HepG2 (cell line): ENCODE measurements around the gene CPN1. TPM values are rescaled to one million over a fixed set of nuclear protein-coding genes. Genes with fewer than 3 reads are reported as not detected.
A peak's percentile ranks its signal among the peaks of the same experiment; 100 is the strongest.

Experiments
- BCL3 ChIP-seq: sonication (generic); formaldehyde crosslinking; IDR thresholded peaks from 2 replicates; pipeline ENCODE4 v1.5.1; 2020; ENCODE audit warnings: mild to moderate bottlenecking, missing genetic modification reagents, moderate library complexity
- FOXA1 ChIP-seq, 2 experiments: fragments of 450-650 bp in 1 of 2; sonication (generic) in 1 of 2; formaldehyde crosslinking in 1 of 2; IDR thresholded peaks; 2 replicates each; pipeline versions ENCODE4 v1.4.0 to v1.6.1; 2016 to 2020; ENCODE audit warnings: missing genetic modification reagents in 1 of 2
- FOXA3 ChIP-seq: IDR thresholded peaks from 2 replicates; pipeline ENCODE4 v1.6.1; 2016; ENCODE audit warnings: missing genetic modification reagents, missing compliant biosample characterization
- GMEB2 ChIP-seq: IDR thresholded peaks from 2 replicates; pipeline ENCODE4 v1.6.1; 2016; ENCODE audit warnings: missing biosample characterization, missing genetic modification reagents, low read depth
- GPN1 ChIP-seq: sonication (generic); formaldehyde crosslinking; IDR thresholded peaks from 2 replicates; pipeline ENCODE4 v1.5.1; 2020; ENCODE audit warnings: missing genetic modification reagents, borderline replicate concordance
- HOMEZ ChIP-seq: IDR thresholded peaks from 2 replicates; pipeline ENCODE4 v1.6.1; 2016; ENCODE audit warnings: low read depth
- JARID2 ChIP-seq: sonication (generic); formaldehyde crosslinking; IDR thresholded peaks from 2 replicates; pipeline ENCODE4 v1.8.1; 2023; ENCODE audit warnings: missing genetic modification reagents, inconsistent platforms; ENCODE audit not compliant: insufficient replicate concordance
- KLF16 ChIP-seq, 2 experiments: sonication (generic) in 1 of 2; formaldehyde crosslinking in 1 of 2; IDR thresholded peaks; 2 replicates each; pipeline versions ENCODE4 v1.6.1 to v1.8.0; 2016 to 2023; ENCODE audit warnings: missing genetic modification reagents in 2 of 2, missing compliant biosample characterization in 1 of 2
- KLF6 ChIP-seq: IDR thresholded peaks from 2 replicates; pipeline ENCODE4 v1.8.0; 2016; ENCODE audit warnings: missing biosample characterization, missing genetic modification reagents
- MBNL3 ChIP-seq: fragments of 250-450 bp; sonication (Bioruptor Pico); conservative IDR thresholded peaks from 2 replicates; pipeline ENCODE4 v1.8.0; 2022; ENCODE audit warnings: mild to moderate bottlenecking, inconsistent platforms
- MED13 ChIP-seq: sonication (generic); formaldehyde crosslinking; IDR thresholded peaks from 2 replicates; pipeline ENCODE4 v1.5.0; 2020; ENCODE audit warnings: missing genetic modification reagents
- MIER3 ChIP-seq: IDR thresholded peaks from 2 replicates; pipeline ENCODE4 v1.6.1; 2016; ENCODE audit warnings: missing compliant biosample characterization, borderline replicate concordance
- MTERF4 ChIP-seq: sonication (generic); formaldehyde crosslinking; IDR thresholded peaks from 2 replicates; pipeline ENCODE4 v1.8.0; 2023; ENCODE audit warnings: mild to moderate bottlenecking, missing genetic modification reagents
- MTF1 ChIP-seq: sonication (generic); formaldehyde crosslinking; IDR thresholded peaks from 2 replicates; pipeline ENCODE4 v1.5.0; 2020; ENCODE audit warnings: missing genetic modification reagents
- NKX3-1 ChIP-seq: sonication (generic); formaldehyde crosslinking; IDR thresholded peaks from 2 replicates; pipeline ENCODE4 v1.5.0; 2020; ENCODE audit warnings: missing genetic modification reagents
- PHF5A ChIP-seq: IDR thresholded peaks from one replicate; pipeline ENCODE4 v1.6.1; 2018; ENCODE audit warnings: low read depth, missing genetic modification reagents; ENCODE audit not compliant: unreplicated experiment
- RNF2 ChIP-seq: fragments of 450-650 bp; conservative IDR thresholded peaks from 2 replicates; pipeline ENCODE4 v1.6.1; 2016; ENCODE audit warnings: low read depth
- SNAPC5 ChIP-seq: sonication (generic); formaldehyde crosslinking; IDR thresholded peaks from 2 replicates; pipeline ENCODE4 v1.8.1; 2023; ENCODE audit warnings: mild to moderate bottlenecking, missing genetic modification reagents, borderline replicate concordance
- SP5 ChIP-seq: IDR thresholded peaks from 2 replicates; pipeline ENCODE4 v1.6.1; 2016; ENCODE audit warnings: low read depth, borderline replicate concordance
- TBX3 ChIP-seq: fragments of 450-650 bp; IDR thresholded peaks from 2 replicates; pipeline ENCODE4 v1.6.1; 2017; ENCODE audit warnings: antibody characterized with exemption, mild to moderate bottlenecking, inconsistent platforms, borderline replicate concordance
- TOPORS ChIP-seq: sonication (generic); formaldehyde crosslinking; IDR thresholded peaks from 2 replicates; pipeline ENCODE4 v1.8.0; 2023; ENCODE audit warnings: mild to moderate bottlenecking, missing genetic modification reagents
- ZNF20 ChIP-seq: sonication (generic); formaldehyde crosslinking; IDR thresholded peaks from 2 replicates; pipeline ENCODE4 v1.4.0; 2020; ENCODE audit warnings: mild to moderate bottlenecking, moderate library complexity, missing genetic modification reagents
- ZNF329 ChIP-seq: sonication (generic); formaldehyde crosslinking; IDR thresholded peaks from 2 replicates; pipeline ENCODE4 v1.9.0; 2021; ENCODE audit warnings: low read depth, mild to moderate bottlenecking, missing genetic modification reagents
- ZNF761 ChIP-seq: sonication (generic); formaldehyde crosslinking; conservative IDR thresholded peaks from 2 replicates; pipeline ENCODE4 v1.4.0; 2020; ENCODE audit warnings: mild to moderate bottlenecking, missing genetic modification reagents
- ZSCAN9 ChIP-seq: IDR thresholded peaks from 2 replicates; pipeline ENCODE4 v1.6.1; 2016; ENCODE audit warnings: borderline replicate concordance
- polyA plus RNA-seq, 8 experiments: library from polyadenylated mRNA; depleted of rRNA in 3 of 8; stranded (reverse) in 7 of 8; unstranded in 1 of 8; fragments of >200 nt; fragmentation: Illumina TruSeq in 4 of 8; extraction: Trizol in 4 of 8; gene quantifications; 2 replicates each; pipeline versions ENCODE4 v1.2.1 to v1.2.3, GENCODE V29; 2011 to 2016; ENCODE audit warnings: low read depth in 4 of 8, missing spikeins in 1 of 8, mixed read lengths in 1 of 8; ENCODE audit not compliant: insufficient read depth in 1 of 8
- total RNA-seq, 5 experiments: library from RNA; depleted of rRNA; stranded (reverse); fragments of >200 nt; fragmentation: Illumina TruSeq; extraction: Trizol; gene quantifications; 2 replicates each; pipeline ENCODE4 v1.2.3, GENCODE V29; 2016; ENCODE audit warnings: low read depth in 1 of 5

The CPN1 gene
- total and polyA plus RNA-seq, 2 of the 13 experiments (the other 11 are each of a cell fraction or from before 2014, with no cell fraction given), result 17.3 to 35.1 TPM

GRCh38 chr10:100008708-100009282, 72.9 kb downstream of the CPN1 start (continued):
- no peak for TF ChIP-seq PHF5A (CRISPR knock-in tag)
- no peak for TF ChIP-seq KLF16 (CRISPR knock-in tag; IDR thresholded peaks at IDR 0.05)
- no peak for TF ChIP-seq HOMEZ (CRISPR knock-in tag)
- TF ChIP-seq GPN1 (CRISPR knock-in tag), result no peak
- TF ChIP-seq MTF1, result no peak
- no peak for TF ChIP-seq KLF6 (CRISPR knock-in tag)
- no peak for TF ChIP-seq TOPORS (CRISPR knock-in tag)
- no peak for TF ChIP-seq MED13 (CRISPR knock-in tag)
- no peak for TF ChIP-seq NKX3-1 (CRISPR knock-in tag)
- no peak for TF ChIP-seq JARID2 (CRISPR knock-in tag)
- 0 out of 2 replicates have a peak, but pooled peaks have one; percentile 30 for TF ChIP-seq ZSCAN9
- TF ChIP-seq ZNF329 (CRISPR knock-in tag), result no peak
- TF ChIP-seq SP5, result no peak
- TF ChIP-seq GMEB2 (CRISPR knock-in tag), result no peak
- TF ChIP-seq MBNL3 (CRISPR knock-in tag), result no peak
- no peak for TF ChIP-seq RNF2
- no peak for TF ChIP-seq TBX3
- no peak for TF ChIP-seq FOXA1 (IDR thresholded peaks at IDR 0.05)
- peak; percentile 87 for TF ChIP-seq FOXA1 (CRISPR knock-in tag; IDR thresholded peaks at IDR 0.05)
- TF ChIP-seq SNAPC5 (CRISPR knock-in tag), result no peak
- no peak for TF ChIP-seq BCL3
- TF ChIP-seq ZNF761, result no peak
- TF ChIP-seq FOXA3, result peak; percentile 91
- TF ChIP-seq MTERF4, result no peak
- no peak for TF ChIP-seq ZNF20
- TF ChIP-seq MIER3 (CRISPR knock-in tag), result no peak
